ENCODE measurements around the gene SLC40A1.

SLC40A1 gene

GRCh38 chr2:189511210-189511959 lies 69.2 kb downstream of the SLC40A1 start:
- no peak for DNase-seq
